K562 (cell line): Measurements from ENCODE around the gene PIF1. TPM values are rescaled to one million over a fixed set of nuclear protein-coding genes. Genes with fewer than 3 reads are reported as not detected.

Experiments used
- GABPA ChIP-seq: fragments of 200-800 bp; sonication (Bioruptor generic); conservative IDR thresholded peaks from 2 replicates; pipeline ENCODE4 v1.6.1; 2016; ENCODE audit warnings: low read depth, missing genetic modification characterization, missing compliant biosample characterization
- SMAD3 ChIP-seq: fragments of 450-650 bp; formaldehyde crosslinking; conservative IDR thresholded peaks from 2 replicates; pipeline ENCODE4 v1.4.0; 2020; ENCODE audit warnings: mild to moderate bottlenecking
- SMC3 ChIP-seq: conservative IDR thresholded peaks from 2 replicates; pipeline ENCODE4 v1.6.1; 2011; ENCODE audit warnings: low read depth, low read length, improper control_type of control experiment; ENCODE audit not compliant: insufficient read depth
- SPI1 ChIP-seq: IDR thresholded peaks from 2 replicates; pipeline ENCODE4 v1.6.1; 2011; ENCODE audit warnings: low read depth, low read length, control low read depth, borderline replicate concordance
- ZBTB7A ChIP-seq: IDR thresholded peaks from 2 replicates; pipeline ENCODE4 v1.6.1; 2011; ENCODE audit warnings: low read depth, mild to moderate bottlenecking, low read length, moderate library complexity, borderline replicate concordance; ENCODE audit not compliant: control insufficient read depth
- ZNF143 ChIP-seq: sonication (generic); formaldehyde crosslinking; IDR thresholded peaks from 2 replicates; pipeline ENCODE4 v1.9.0; 2022; ENCODE audit warnings: mild to moderate bottlenecking, missing genetic modification reagents
- ZNF668 ChIP-seq: fragments of 250-450 bp; sonication (Bioruptor Pico); IDR thresholded peaks from 2 replicates; pipeline ENCODE4 v1.8.0; 2022; ENCODE audit warnings: mild to moderate bottlenecking, inconsistent platforms
- polyA plus RNA-seq, 8 experiments: library from polyadenylated mRNA; depleted of rRNA in 4 of 8; stranded (reverse) in 5 of 8; unstranded in 3 of 8; fragments of >200 nt; fragmentation: Nextera tagmentation in 2 of 8; fragmentation: Illumina TruSeq in 1 of 8; extraction: Ambion mirVana in 2 of 8; extraction: Trizol in 1 of 8; gene quantifications; 2 replicates each; pipeline versions ENCODE4 v1.2.1 to v1.2.3, GENCODE V29; 2011 to 2014; ENCODE audit warnings: inconsistent platforms in 1 of 8, missing spikeins in 1 of 8
- total RNA-seq, 7 experiments: library from RNA; depleted of rRNA in 6 of 7; stranded (reverse); fragments of >200 nt in 6 of 7; fragmentation: Illumina TruSeq in 2 of 7; extraction: Trizol in 2 of 7; gene quantifications; 2 replicates each; pipeline versions ENCODE4 v1.2.1 to v1.2.3, GENCODE V29; 2011 to 2021; ENCODE audit warnings: low replicate concordance in 1 of 7
- TF ChIP-seq, protein P1 (sequence below): fragments of 450-650 bp; formaldehyde crosslinking; IDR thresholded peaks from 2 replicates; pipeline ENCODE4 v1.4.0; 2020; ENCODE audit warnings: mild to moderate bottlenecking, moderate library complexity
- TF ChIP-seq, protein P2 (sequence below): fragments of 200-800 bp; sonication (Bioruptor generic); IDR thresholded peaks from 2 replicates; pipeline ENCODE4 v1.6.1; 2017; ENCODE audit warnings: missing genetic modification characterization, missing compliant biosample characterization
- TF ChIP-seq, protein P3 (sequence below): sonication (generic); formaldehyde crosslinking; IDR thresholded peaks from 2 replicates; pipeline ENCODE4 v1.8.0; 2022; ENCODE audit warnings: mild to moderate bottlenecking, missing genetic modification reagents

PIF1 gene
- total and polyA plus RNA-seq, 9 of the 15 experiments (the other 6 are each of a cell fraction or from before 2014, with no cell fraction given), result 1.1 to 37.9 (median 11.5) TPM

DNA sequence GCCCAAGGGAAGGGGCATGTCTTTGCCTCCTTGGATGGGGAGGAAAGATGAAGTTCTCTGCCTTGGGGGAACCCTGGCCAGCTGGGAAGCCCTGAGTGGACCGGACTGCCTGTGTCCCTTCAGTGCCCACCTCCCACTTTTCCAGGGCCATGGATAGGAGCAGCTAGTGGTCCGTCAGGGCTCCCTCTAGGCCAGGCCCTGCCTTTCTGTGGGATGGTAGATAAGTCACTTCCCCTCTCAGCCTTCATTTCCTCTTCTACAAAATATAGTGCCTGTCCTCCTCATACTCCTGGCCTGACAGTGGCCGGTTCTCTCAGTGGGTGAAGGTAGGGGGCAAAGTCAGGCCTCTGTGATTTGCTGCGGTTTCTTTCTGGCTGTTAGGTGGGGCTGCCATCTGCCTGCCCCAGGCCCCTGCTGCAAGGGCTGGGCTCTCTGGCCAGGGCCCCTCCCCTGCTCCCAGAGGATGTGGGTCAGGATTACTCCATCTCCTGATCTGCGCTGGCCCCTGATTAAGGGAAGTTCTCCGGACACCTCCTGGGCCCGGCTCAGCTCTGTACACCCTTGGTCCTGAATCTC, 17.6 kb upstream of the PIF1 start (continued):
- TF ChIP-seq, protein P1, sequence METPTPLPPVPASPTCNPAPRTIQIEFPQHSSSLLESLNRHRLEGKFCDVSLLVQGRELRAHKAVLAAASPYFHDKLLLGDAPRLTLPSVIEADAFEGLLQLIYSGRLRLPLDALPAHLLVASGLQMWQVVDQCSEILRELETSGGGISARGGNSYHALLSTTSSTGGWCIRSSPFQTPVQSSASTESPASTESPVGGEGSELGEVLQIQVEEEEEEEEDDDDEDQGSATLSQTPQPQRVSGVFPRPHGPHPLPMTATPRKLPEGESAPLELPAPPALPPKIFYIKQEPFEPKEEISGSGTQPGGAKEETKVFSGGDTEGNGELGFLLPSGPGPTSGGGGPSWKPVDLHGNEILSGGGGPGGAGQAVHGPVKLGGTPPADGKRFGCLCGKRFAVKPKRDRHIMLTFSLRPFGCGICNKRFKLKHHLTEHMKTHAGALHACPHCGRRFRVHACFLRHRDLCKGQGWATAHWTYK (CRISPR knock-in tag), result no peak
- 0 out of 2 replicates have a peak, but pooled peaks have one; percentile 14 for TF ChIP-seq GABPA (tag)
- no peak for TF ChIP-seq SMC3
- TF ChIP-seq, protein P2, sequence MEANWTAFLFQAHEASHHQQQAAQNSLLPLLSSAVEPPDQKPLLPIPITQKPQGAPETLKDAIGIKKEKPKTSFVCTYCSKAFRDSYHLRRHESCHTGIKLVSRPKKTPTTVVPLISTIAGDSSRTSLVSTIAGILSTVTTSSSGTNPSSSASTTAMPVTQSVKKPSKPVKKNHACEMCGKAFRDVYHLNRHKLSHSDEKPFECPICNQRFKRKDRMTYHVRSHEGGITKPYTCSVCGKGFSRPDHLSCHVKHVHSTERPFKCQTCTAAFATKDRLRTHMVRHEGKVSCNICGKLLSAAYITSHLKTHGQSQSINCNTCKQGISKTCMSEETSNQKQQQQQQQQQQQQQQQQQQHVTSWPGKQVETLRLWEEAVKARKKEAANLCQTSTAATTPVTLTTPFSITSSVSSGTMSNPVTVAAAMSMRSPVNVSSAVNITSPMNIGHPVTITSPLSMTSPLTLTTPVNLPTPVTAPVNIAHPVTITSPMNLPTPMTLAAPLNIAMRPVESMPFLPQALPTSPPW, result peak; percentile 41; the same call in 1 of the 2 replicates
- TF ChIP-seq, protein P3, sequence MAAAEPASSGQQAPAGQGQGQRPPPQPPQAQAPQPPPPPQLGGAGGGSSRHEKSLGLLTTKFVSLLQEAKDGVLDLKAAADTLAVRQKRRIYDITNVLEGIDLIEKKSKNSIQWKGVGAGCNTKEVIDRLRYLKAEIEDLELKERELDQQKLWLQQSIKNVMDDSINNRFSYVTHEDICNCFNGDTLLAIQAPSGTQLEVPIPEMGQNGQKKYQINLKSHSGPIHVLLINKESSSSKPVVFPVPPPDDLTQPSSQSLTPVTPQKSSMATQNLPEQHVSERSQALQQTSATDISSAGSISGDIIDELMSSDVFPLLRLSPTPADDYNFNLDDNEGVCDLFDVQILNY (CRISPR knock-in tag), result no peak
- TF ChIP-seq ZNF668 (CRISPR knock-in tag), result no peak
- TF ChIP-seq ZNF143, result no peak
- TF ChIP-seq SMAD3 (CRISPR knock-in tag), result no peak
- peak; percentile 97 for TF ChIP-seq SPI1
- peak; percentile 44; the same call in 1 of the 2 replicates for TF ChIP-seq ZBTB7A
